GM12878 (cell line): ENCODE results near the gene ALDH3B2. TPM values are rescaled to one million over a fixed set of nuclear protein-coding genes. Genes with fewer than 3 reads are reported as not detected.

Experiments used
- ATAC-seq: fragments of 200-7000 bp; cut with Tn5 transposase; 3 replicates; pipeline ENCODE4 v1.9.1; 2020; ENCODE audit warnings: mild to moderate bottlenecking, moderate library complexity
- BruUV-seq: library from RNA; stranded (reverse); fragments of 400-500 nt; replicated peaks from 2 replicates; lab custom pipeline; 2021; lab: Mats Ljungman, UMichigan
- CTCF ChIA-PET: fragments of 300-600 bp; sonication (Branson Sonifier 250); formaldehyde crosslinking; extraction: SDS; loops from one replicate; lab custom pipeline; 2021; ENCODE audit warnings: inconsistent platforms; lab: Yijun Ruan, JAX
- POLR2A ChIA-PET: fragments of 350-600 bp; formaldehyde crosslinking; extraction: SDS; loops from one replicate; lab custom pipeline; 2021; ENCODE audit warnings: inconsistent platforms; lab: Charles Lee
- RAD21 ChIA-PET: fragments of 300-600 bp; sonication (Branson Sonifier 250); formaldehyde crosslinking; loops from one replicate; lab custom pipeline; 2023; ENCODE audit warnings: antibody characterized with exemption; ENCODE audit not compliant: unreplicated experiment; lab: Charles Lee
- SMC1A ChIA-PET: fragments of 300-600 bp; sonication (Branson Sonifier 250); formaldehyde crosslinking; loops from one replicate; lab custom pipeline; 2023; ENCODE audit not compliant: unreplicated experiment, uncharacterized antibody; lab: Charles Lee
- DNase-seq: peaks from one replicate; pipeline ENCODE4 v3.0.0-alpha.2; 2011; ENCODE audit warnings: low read depth, low spot score
- FAIRE-seq: peaks from 3 replicates; lab custom pipeline; 2011; peaks lifted over from hg19 to GRCh38; lab: Jason Lieb, UNC
- H2AFZ ChIP-seq: 2 replicates; pipeline ENCODE4 v1.6.0; 2011; ENCODE audit warnings: low read depth, low read length, control low read depth; ENCODE audit not compliant: control insufficient read depth
- H3K27ac ChIP-seq: 2 replicates; pipeline ENCODE4 v1.5.1; 2011; ENCODE audit warnings: control low read depth; ENCODE audit not compliant: control insufficient read depth, insufficient read depth
- H3K27me3 ChIP-seq, 2 experiments: replicated peaks in 1 of 2; 2 replicates each; pipeline versions ENCODE4 v1.6.0 to v1.6.1; 2011; ENCODE audit warnings: low read length in 1 of 2; ENCODE audit not compliant: control insufficient read depth in 2 of 2, insufficient read depth in 2 of 2
- H3K36me3 ChIP-seq, 2 experiments: 2 replicates each; pipeline ENCODE4 v1.5.1; 2011; ENCODE audit warnings: low read length in 1 of 2; ENCODE audit not compliant: control insufficient read depth in 2 of 2, insufficient read depth in 2 of 2
- H3K4me1 ChIP-seq: 2 replicates; pipeline ENCODE4 v1.6.1; 2011; ENCODE audit warnings: mild to moderate bottlenecking, low read length, moderate library complexity, mixed read lengths; ENCODE audit not compliant: control insufficient read depth, insufficient read depth
- H3K4me2 ChIP-seq: 2 replicates; pipeline ENCODE4 v1.6.0; 2011; ENCODE audit warnings: control low read depth; ENCODE audit not compliant: control insufficient read depth, insufficient read depth
- H3K4me3 ChIP-seq: fragments of 200-600 bp; sonication (generic); 2 replicates; pipeline ENCODE4 v1.5.1; 2016
- H3K79me2 ChIP-seq: 2 replicates; pipeline ENCODE4 v1.6.0; 2011; ENCODE audit warnings: low read length; ENCODE audit not compliant: control insufficient read depth, insufficient read depth
- H3K9ac ChIP-seq: 2 replicates; pipeline ENCODE4 v1.8.0; 2011; ENCODE audit warnings: low read length, control low read depth, mixed read lengths; ENCODE audit not compliant: control insufficient read depth, insufficient read depth
- H3K9me3 ChIP-seq: replicated peaks from 3 replicates; pipeline ENCODE4 v1.5.1; 2011; ENCODE audit warnings: mild to moderate bottlenecking, low read length; ENCODE audit not compliant: control insufficient read depth, insufficient read depth
- H4K20me1 ChIP-seq: 2 replicates; pipeline ENCODE4 v1.6.0; 2011; ENCODE audit not compliant: control insufficient read depth, insufficient read depth
- ATF7 ChIP-seq: fragments of 450-650 bp; IDR thresholded peaks from 2 replicates; pipeline ENCODE4 v1.6.1; 2016; ENCODE audit warnings: low read depth, mild to moderate bottlenecking
- FOXK2 ChIP-seq: fragments of 450-650 bp; IDR thresholded peaks from 2 replicates; pipeline ENCODE4 v1.6.1; 2017; ENCODE audit warnings: mild to moderate bottlenecking, moderate library complexity
- MXI1 ChIP-seq: fragments of 150-350 bp; IDR thresholded peaks from 2 replicates; pipeline ENCODE4 v1.6.1; 2011; ENCODE audit warnings: low read depth, mild to moderate bottlenecking, inconsistent platforms, low read length, improper control_type of control experiment
- MYC ChIP-seq: IDR thresholded peaks from 2 replicates; pipeline ENCODE4 v1.6.1; 2011; ENCODE audit warnings: mild to moderate bottlenecking, low read length, moderate library complexity, inconsistent platforms; ENCODE audit not compliant: insufficient read depth, insufficient replicate concordance, insufficient read length, severe bottlenecking
- SRF ChIP-seq, 2 experiments: IDR thresholded peaks; 2 replicates each; pipeline ENCODE4 v1.6.1; 2011; ENCODE audit warnings: low read depth in 2 of 2, low read length in 2 of 2, mild to moderate bottlenecking in 1 of 2, moderate library complexity in 1 of 2
- WGBS: methylation state at CpG from one replicate; pipeline ENCODE4 v1.1.6; 2016; ENCODE audit warnings: low lambda C conversion rate; ENCODE audit not compliant: insufficient replicate concordance, insufficient coverage; ENCODE audit errors: missing lambda C conversion rate; 5-methylcytosine and 5-hydroxymethylcytosine counted together
- in situ Hi-C: fragments of 300-500 bp; cut with MboI; formaldehyde crosslinking; loops from 9 replicates; pipeline ENCODE4 v1.14.3; 2018; ENCODE audit warnings: mixed read lengths
- intact Hi-C: fragments of 100-400 bp; cut with micrococcal nuclease; formaldehyde crosslinking; loops from one replicate; pipeline ENCODE4 v1.14.2; 2022; ENCODE audit not compliant: unreplicated experiment
- polyA plus RNA-seq, 11 experiments: library from polyadenylated mRNA; depleted of rRNA in 4 of 11; unstranded in 6 of 11; stranded (reverse) in 5 of 11; fragments of >200 nt; fragmentation: Nextera tagmentation in 4 of 11; fragmentation: Illumina TruSeq in 1 of 11; extraction: Ambion mirVana in 4 of 11; extraction: Trizol in 1 of 11; gene quantifications; 1 replicate in 1 of 11; 2 replicates in 10 of 11; pipeline versions ENCODE4 v1.2.1 to v1.2.3, GENCODE V29; 2011 to 2016; ENCODE audit warnings: inconsistent platforms in 2 of 11, missing spikeins in 2 of 11, low read depth in 1 of 11
- total RNA-seq, 4 experiments: library from RNA; depleted of rRNA in 3 of 4; stranded (reverse); fragments of >200 nt in 3 of 4; fragmentation: Illumina TruSeq in 1 of 4; extraction: Trizol in 1 of 4; gene quantifications; 2 replicates each; pipeline versions ENCODE4 v1.2.1 to v1.2.3, GENCODE V29; 2013 to 2021

Gene ALDH3B2
- total and polyA plus RNA-seq, 10 of the 15 experiments (the other 5 are each of a cell fraction or from before 2014, with no cell fraction given): 0.09 to 0.17 TPM; not detected in 8

DNA sequence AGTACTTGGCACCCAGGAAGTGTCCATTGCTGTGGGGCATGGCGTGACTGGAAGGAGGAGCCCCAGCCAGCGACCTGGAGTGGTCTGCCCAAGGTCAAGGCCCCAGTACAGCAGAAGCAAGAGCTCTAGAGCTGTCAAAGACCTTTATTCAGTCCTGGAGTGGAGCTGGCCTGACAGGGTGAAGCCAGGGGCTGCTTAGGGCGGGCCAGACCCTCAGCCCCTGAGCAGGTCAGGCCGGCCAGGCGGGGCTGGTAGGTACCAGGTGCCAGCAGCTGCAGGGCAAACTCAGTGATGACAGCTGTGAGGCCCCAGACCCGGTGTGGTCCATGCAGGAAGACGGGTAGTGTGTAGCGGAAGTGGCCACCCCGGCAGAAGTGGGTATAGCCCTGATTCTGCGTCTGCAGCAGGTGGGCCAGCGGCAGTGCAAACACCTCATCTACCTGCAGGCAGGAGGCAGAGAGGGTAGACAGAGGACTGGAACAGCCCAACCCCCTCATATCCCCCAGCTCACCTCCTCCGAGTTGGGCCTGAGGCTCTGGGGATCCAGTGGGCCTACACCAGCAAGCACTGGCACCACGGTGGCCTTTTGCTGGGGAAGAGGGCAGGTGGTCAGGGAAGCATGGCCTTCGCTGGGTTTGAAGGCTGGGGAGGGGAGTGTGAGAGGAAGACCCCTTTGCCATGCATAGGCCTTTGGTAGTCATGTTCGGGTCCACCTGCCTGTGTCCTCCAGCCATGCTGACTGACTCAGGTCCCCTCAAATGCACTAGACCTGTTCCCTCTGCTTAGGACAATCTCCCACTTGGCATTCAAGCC is 46.4 kb downstream of the ALDH3B2 start:
- SMC1A ChIA-PET: interaction anchor here (0.8 to 6.4 kb wide), 8 partner anchors 11 to 48 kb away, joined by 3 to 52 read pairs (median 7); partner anchors contain the start of genes ACY3 and GSTP1
- POLR2A ChIA-PET: interaction anchor here (0.6 to 2.7 kb wide), 6 partner anchors 8 to 140 kb away, joined by 3 to 14 read pairs (median 6); partner anchors contain the start of gene GSTP1
- no peak for TF ChIP-seq MXI1
- TF ChIP-seq MYC: no peak
- TF ChIP-seq FOXK2: no peak
- no peak for TF ChIP-seq SRF (IDR thresholded peaks at IDR 0.05; ENCODE audit: low read depth in 2 of 2, low read length in 2 of 2)
- no peak for TF ChIP-seq ATF7
- RAD21 ChIA-PET: interaction anchor here (0.6 to 5.1 kb wide), 10 partner anchors 12 to 277 kb away, joined by 3 to 38 read pairs (median 7); partner anchors contain the start of genes GSTP1 and PPP1CA
- Histone ChIP-seq H2AFZ (no peak overlapping the region), H3K36me3 (no peaks in the 10 kb centered on the region), H3K27ac (no peak overlapping the region), H3K4me1 (peaks cover 15% of the 10 kb centered on the region), H3K4me3 (0 out of 2 replicates have a peak overlapping the region, but pooled peaks have one; percentile 61), H3K9me3 (no peaks in the 10 kb centered on the region), H3K79me2 (no peaks in the 10 kb centered on the region), H3K4me2 (peak overlapping the region; percentile 96), H3K27me3 (no peaks in the 10 kb centered on the region), H4K20me1 (no peaks in the 10 kb centered on the region), H3K9ac (no peak overlapping the region; the same call in 1 of the 2 replicates)
- TSS peak; percentile 56 for BruUV-seq
- WGBS: 82% methylated on average over 15 of the region's 15 CpGs
- in situ Hi-C loops (no loop called here), intact Hi-C loops (no loop called here)
- no peak for DNase-seq
- no peak for FAIRE-seq
- CTCF ChIA-PET: interaction anchor here (0.6 to 6.4 kb wide), 18 partner anchors 8 to 755 kb away, joined by 3 to 71 read pairs (median 8); partner anchors contain the start of genes ACY3, GSTP1 and RPS6KB2
- ATAC-seq: no peak
